Measurements from ENCODE around the gene DEF6.

The DEF6 gene

GRCh38 chr6:35267446-35267845, 30.2 kb upstream of the DEF6 start:
- TF ChIP-seq ZNF274 (IDR thresholded peaks at IDR 0.05; ENCODE audit: low read depth, low read length) = no peak
- no peak overlapping the region for H3K4me3 ChIP-seq (ENCODE audit: low read length)

DNA sequence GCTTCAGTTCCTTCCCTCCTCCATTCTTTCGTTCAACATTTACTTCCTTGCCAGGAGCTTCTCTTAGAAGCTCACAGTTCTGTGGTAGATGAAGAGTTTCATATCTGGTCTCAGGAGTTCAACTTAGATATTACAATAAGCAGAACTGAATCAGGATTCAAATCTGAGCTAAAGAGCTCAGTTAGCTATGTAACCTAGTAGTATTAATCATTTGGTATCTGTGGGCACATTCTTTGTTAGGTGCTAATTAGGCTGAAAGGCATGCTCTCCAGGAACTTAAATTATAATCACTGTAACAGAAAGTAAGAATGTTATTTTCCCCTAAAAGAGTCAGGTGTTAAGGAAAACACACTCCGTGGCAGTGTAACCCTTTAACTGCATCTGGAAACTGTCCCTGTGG, 29.7 kb upstream of the DEF6 start:
- H3K4me3 ChIP-seq (ENCODE audit: low read length) = no peak overlapping the region
- no peak for TF ChIP-seq ZNF274 (IDR thresholded peaks at IDR 0.05; ENCODE audit: low read depth, low read length)

DNA sequence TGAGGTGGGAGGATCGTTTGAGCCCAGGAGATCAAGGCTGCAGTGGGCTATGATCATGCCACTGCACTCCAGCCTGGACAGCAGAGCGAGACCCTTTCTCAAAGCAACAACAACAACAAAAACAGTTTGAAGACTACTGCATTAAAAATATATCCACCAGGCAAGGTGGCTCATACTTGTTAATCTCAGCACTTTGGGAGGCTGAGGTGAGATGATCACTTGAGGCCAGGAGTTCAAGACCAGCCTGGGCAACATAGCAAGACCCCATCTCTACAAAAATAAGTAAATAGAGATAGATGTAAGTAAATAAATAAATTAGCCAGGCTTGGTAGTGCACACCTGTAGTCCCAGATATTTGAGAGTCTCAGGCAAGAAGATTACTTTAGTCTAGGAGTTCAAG, 25.6 kb upstream of the DEF6 start:
- TF ChIP-seq ZNF274 (IDR thresholded peaks at IDR 0.05; ENCODE audit: low read depth, low read length) = no peak
- no peak overlapping the region for H3K4me3 ChIP-seq (ENCODE audit: low read length)

DNA sequence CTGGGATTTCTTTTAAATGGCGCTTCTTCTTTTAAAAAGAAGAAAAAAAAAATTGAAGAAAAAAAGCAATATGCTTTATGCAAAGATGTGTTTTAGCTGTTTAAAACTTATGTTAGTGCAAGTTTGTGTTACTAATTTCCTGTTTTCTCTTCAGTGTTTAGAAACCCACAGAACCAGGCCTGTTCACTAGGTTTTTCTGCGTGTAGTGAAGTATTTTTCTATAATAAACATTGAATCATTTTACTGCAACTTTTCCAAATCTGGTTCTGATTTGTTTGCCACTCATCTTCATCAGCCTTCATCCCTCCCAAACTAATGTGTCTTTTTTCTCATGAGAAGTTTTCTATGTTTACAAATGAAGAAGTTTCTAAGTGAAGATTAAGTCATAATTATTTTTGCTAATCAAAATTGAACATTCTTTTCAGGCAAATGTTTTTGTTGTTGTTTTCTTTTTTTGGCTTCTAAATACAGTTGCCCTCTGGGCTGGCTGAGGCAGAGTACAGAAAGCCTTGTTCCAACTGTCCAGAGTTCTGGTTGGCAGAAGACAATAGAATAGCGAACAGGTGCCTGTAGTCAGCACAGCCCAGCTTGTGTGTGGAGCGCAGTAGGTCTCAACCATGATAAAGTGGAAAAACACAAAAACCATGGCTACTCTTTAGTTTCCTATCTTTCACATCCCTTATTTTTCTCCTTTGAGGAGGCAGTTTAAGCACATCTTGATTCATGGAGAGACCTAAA, 23.6 kb upstream of the DEF6 start:
- TF ChIP-seq ZNF274 (IDR thresholded peaks at IDR 0.05; ENCODE audit: low read depth, low read length) = no peak
- H3K4me3 ChIP-seq (ENCODE audit: low read length) = no peak overlapping the region

GRCh38 chr6:35275744-35276260, 21.8 kb upstream of the DEF6 start:
- TF ChIP-seq ZNF274 (IDR thresholded peaks at IDR 0.05; ENCODE audit: low read depth, low read length) = no peak
- no peak overlapping the region for H3K4me3 ChIP-seq (ENCODE audit: low read length)

GRCh38 chr6:35278708-35279107, 18.9 kb upstream of the DEF6 start:
- no peak overlapping the region for H3K4me3 ChIP-seq (ENCODE audit: low read length)
- no peak for TF ChIP-seq ZNF274 (IDR thresholded peaks at IDR 0.05; ENCODE audit: low read depth, low read length)

- TF ChIP-seq ZNF274 (IDR thresholded peaks at IDR 0.05; ENCODE audit: low read depth, low read length) = no peak
- no peak overlapping the region for H3K4me3 ChIP-seq (ENCODE audit: low read length)
Observed at GRCh38 chr6:35280903-35281302, 16.7 kb upstream of the DEF6 start.

GRCh38 chr6:35282472-35282871, 15.1 kb upstream of the DEF6 start:
- no peak overlapping the region for H3K4me3 ChIP-seq (ENCODE audit: low read length)
- no peak for TF ChIP-seq ZNF274 (IDR thresholded peaks at IDR 0.05; ENCODE audit: low read depth, low read length)

- no peak overlapping the region for H3K4me3 ChIP-seq (ENCODE audit: low read length)
- TF ChIP-seq ZNF274 (IDR thresholded peaks at IDR 0.05; ENCODE audit: low read depth, low read length) = no peak
Observed at GRCh38 chr6:35283361-35283760, 14.3 kb upstream of the DEF6 start.

GRCh38 chr6:35287671-35288396, 9.8 kb upstream of the DEF6 start:
- no peak for TF ChIP-seq ZNF274 (IDR thresholded peaks at IDR 0.05; ENCODE audit: low read depth, low read length)
- no peak overlapping the region for H3K4me3 ChIP-seq (ENCODE audit: low read length)

GRCh38 chr6:35288834-35289233, 8.8 kb upstream of the DEF6 start:
- no peak for TF ChIP-seq ZNF274 (IDR thresholded peaks at IDR 0.05; ENCODE audit: low read depth, low read length)
- no peak overlapping the region for H3K4me3 ChIP-seq (ENCODE audit: low read length)

DNA sequence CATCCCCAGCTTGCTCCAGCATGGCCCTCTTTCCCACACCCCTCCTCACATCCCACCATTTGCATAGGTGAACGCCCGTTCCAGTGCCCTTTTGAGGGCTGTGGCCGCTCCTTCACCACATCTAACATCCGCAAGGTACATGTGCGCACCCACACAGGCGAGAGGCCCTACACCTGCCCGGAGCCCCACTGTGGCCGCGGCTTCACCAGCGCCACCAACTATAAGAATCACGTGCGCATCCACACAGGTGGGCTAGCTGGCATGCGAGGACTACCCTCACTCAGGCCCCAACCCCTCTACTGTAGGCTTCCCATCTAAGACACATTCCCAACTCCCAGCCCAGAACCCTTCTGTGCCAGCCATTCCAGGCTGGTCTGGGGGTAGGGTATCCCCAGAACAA, 6.1 kb upstream of the DEF6 start:
- TF ChIP-seq ZNF274 (IDR thresholded peaks at IDR 0.05; ENCODE audit: low read depth, low read length) = no peak
- H3K4me3 ChIP-seq (ENCODE audit: low read length) = no peak overlapping the region

GRCh38 chr6:35292494-35292893, 5.1 kb upstream of the DEF6 start:
- TF ChIP-seq ZNF274 (IDR thresholded peaks at IDR 0.05; ENCODE audit: low read depth, low read length) = no peak
- no peak overlapping the region for H3K4me3 ChIP-seq (ENCODE audit: low read length)

DNA sequence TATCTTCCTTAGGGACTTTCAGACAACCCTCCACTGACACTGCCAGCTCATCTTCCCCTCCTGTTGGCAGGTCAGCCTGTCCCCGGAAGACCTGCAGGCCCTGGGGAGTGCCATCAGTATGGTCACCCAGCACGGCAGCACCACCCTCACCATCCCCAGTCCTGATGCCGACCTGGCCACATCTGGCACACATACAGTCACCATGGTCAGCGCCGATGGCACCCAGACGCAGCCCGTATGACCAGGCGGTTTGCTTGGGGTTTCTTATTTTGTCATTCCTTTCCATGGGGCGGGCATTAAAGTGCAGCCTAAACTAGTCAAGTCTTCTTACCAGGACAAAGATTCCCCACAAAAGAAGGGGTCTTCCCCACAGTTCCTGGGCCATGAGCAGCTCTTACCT, 3.9 kb upstream of the DEF6 start:
- TF ChIP-seq ZNF274 (IDR thresholded peaks at IDR 0.05; ENCODE audit: low read depth, low read length) = no peak
- H3K4me3 ChIP-seq (ENCODE audit: low read length) = no peak overlapping the region

DNA sequence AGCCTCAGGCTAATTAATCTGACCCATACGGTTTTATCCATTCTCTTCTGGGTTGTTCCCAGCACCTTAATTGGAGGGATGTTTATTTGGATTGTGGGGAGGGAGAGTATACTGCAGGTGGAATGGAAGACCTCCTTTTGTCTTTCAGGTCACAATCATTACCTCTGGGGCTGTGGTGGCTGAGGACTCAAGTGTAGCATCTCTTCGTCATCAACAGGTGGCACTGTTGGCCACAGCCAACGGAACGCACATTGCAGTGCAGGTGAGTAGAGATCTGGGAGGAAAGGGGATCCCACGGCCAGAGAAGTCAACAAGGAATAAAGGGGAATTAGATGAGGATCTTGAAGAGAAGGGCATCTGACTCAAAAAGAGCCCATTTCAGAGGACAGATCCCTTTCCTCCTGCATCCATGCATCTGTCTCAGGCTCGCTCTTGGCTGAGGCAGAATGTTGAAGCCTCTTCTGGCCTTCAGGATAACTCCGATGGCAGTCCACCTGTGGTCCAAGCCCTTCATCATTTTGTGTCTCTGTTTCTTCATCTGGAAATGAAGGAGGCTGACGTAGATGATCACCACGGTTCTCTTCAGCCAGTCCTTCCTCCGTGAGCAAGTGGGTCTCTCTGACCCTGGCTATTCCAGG, 3.2 kb upstream of the DEF6 start:
- TF ChIP-seq ZNF274 (IDR thresholded peaks at IDR 0.05; ENCODE audit: low read depth, low read length) = no peak
- no peak overlapping the region for H3K4me3 ChIP-seq (ENCODE audit: low read length)

All from GM08714 (cell line).